ENCODE results near the gene FANK1. TPM values are rescaled to one million over a fixed set of nuclear protein-coding genes. Genes with fewer than 3 reads are reported as not detected.
A peak's percentile ranks its signal among the peaks of the same experiment; 100 is the strongest.
"Not testable (repeated sequence)": the region's sequence is repeated elsewhere in the genome, so short reads cannot be mapped to it uniquely, and the experiment has no call there.

Gene FANK1, protein sequence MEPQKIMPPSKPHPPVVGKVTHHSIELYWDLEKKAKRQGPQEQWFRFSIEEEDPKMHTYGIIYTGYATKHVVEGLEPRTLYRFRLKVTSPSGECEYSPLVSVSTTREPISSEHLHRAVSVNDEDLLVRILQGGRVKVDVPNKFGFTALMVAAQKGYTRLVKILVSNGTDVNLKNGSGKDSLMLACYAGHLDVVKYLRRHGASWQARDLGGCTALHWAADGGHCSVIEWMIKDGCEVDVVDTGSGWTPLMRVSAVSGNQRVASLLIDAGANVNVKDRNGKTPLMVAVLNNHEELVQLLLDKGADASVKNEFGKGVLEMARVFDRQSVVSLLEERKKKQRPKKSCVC
- polyA plus RNA-seq (2013): 12.6 and 13.7 TPM in 2 replicates

- peak within 1 kb of the TSS; percentile 53 for H3K14ac ChIP-seq (ENCODE audit: low read length)
- peak within 1 kb of the TSS; percentile 66 for H3K18ac ChIP-seq (ENCODE audit: low read length)
- H3K4ac ChIP-seq (ENCODE audit: low read depth, low read length): peak within 1 kb of the TSS; percentile 48
- H2AK5ac ChIP-seq (ENCODE audit: low read length); H3K23ac ChIP-seq (ENCODE audit: low read length); H2BK12ac ChIP-seq (ENCODE audit: low read length); H3K79me1 ChIP-seq (ENCODE audit: low read length); H3K4me1 ChIP-seq (ENCODE audit: control insufficient read depth in 1 of 2, insufficient read depth in 2 of 2, low read length in 2 of 2); H3K9me3 ChIP-seq (ENCODE audit: insufficient read depth, low read depth, low read length); H3K79me2 ChIP-seq (ENCODE audit: control insufficient read depth, insufficient read depth, low read length, poor library complexity); H3K27me3 ChIP-seq (ENCODE audit: insufficient read depth, low read length); H3K36me3 ChIP-seq (ENCODE audit: control insufficient read depth in 1 of 2, insufficient read depth in 2 of 2, low read length in 2 of 2): not testable (repeated sequence)
- H2AFZ ChIP-seq (ENCODE audit: insufficient read depth, low read length, poor library complexity): peak within 1 kb of the TSS; percentile 85
- H4K91ac ChIP-seq (ENCODE audit: low read depth, low read length): peak within 1 kb of the TSS; percentile 74
- peak within 1 kb of the TSS; percentile 89 for H3K4me3 ChIP-seq (ENCODE audit: low read depth, low read length)
- H3K9ac ChIP-seq (ENCODE audit: low read length): peak within 1 kb of the TSS; percentile 74
- H2BK5ac ChIP-seq (ENCODE audit: low read depth, low read length, poor library complexity): peak within 1 kb of the TSS; percentile 38
- H2BK120ac ChIP-seq (ENCODE audit: insufficient read depth, low read length, poor library complexity): peak within 1 kb of the TSS; percentile 7
- WGBS (ENCODE audit: extremely low coverage, insufficient coverage, insufficient read length): no CpG with 5 or more reads among the region's 106 CpGs
- DNase-seq: peak; percentile 76 to 96
- H3K27ac ChIP-seq (ENCODE audit: low read depth, low read length): peak within 1 kb of the TSS; percentile 71
- peak within 1 kb of the TSS; percentile 56 for H4K8ac ChIP-seq (ENCODE audit: low read depth, low read length)
- H4K12ac ChIP-seq (ENCODE audit: low read depth, low read length): peak within 1 kb of the TSS; percentile 20
- H3K4me2 ChIP-seq (ENCODE audit: low read length): peak within 1 kb of the TSS; percentile 66
Measured at GRCh38 chr10:125896088-125896934, at the start of gene FANK1. TSS of gene FANK1 (plus strand) at chr10:125896564. CDS start at chr10:125896643, 79 bp downstream.

GRCh38 chr10:125846894-125847293 is 49.5 kb upstream of the FANK1 start:
- H3K4me1 ChIP-seq (ENCODE audit: control insufficient read depth in 1 of 2, insufficient read depth in 2 of 2, low read length in 2 of 2): no peaks in the 10 kb centered on the region
- no peaks in the 10 kb centered on the region for H3K9me3 ChIP-seq (ENCODE audit: insufficient read depth, low read depth, low read length)
- H2BK12ac ChIP-seq (ENCODE audit: low read length): no peak overlapping the region
- no peak overlapping the region for H3K14ac ChIP-seq (ENCODE audit: low read length)
- no peak overlapping the region for H2AK5ac ChIP-seq (ENCODE audit: low read length)
- no peak overlapping the region for H2BK5ac ChIP-seq (ENCODE audit: low read depth, low read length, poor library complexity)
- H3K27me3 ChIP-seq (ENCODE audit: insufficient read depth, low read length): no peaks in the 10 kb centered on the region
- no peaks in the 10 kb centered on the region for H3K79me1 ChIP-seq (ENCODE audit: low read length)
- no peak overlapping the region for H4K91ac ChIP-seq (ENCODE audit: low read depth, low read length)
- no peak overlapping the region for H3K4me3 ChIP-seq (ENCODE audit: low read depth, low read length)
- no CpG with 5 or more reads among the region's 3 CpGs for WGBS (ENCODE audit: extremely low coverage, insufficient coverage, insufficient read length)
- H4K12ac ChIP-seq (ENCODE audit: low read depth, low read length): no peak overlapping the region
- H3K9ac ChIP-seq (ENCODE audit: low read length): no peak overlapping the region
- H3K23ac ChIP-seq (ENCODE audit: low read length): no peak overlapping the region
- peaks cover 27 to 49% of the 10 kb centered on the region in 2 experiments for H3K36me3 ChIP-seq (ENCODE audit: control insufficient read depth in 1 of 2, insufficient read depth in 2 of 2, low read length in 2 of 2)
- no peak overlapping the region for H3K4ac ChIP-seq (ENCODE audit: low read depth, low read length)
- no peak overlapping the region for H2BK120ac ChIP-seq (ENCODE audit: insufficient read depth, low read length, poor library complexity)
- H2AFZ ChIP-seq (ENCODE audit: insufficient read depth, low read length, poor library complexity): no peak overlapping the region
- H4K8ac ChIP-seq (ENCODE audit: low read depth, low read length): no peak overlapping the region
- no peak for DNase-seq
- no peak overlapping the region for H3K4me2 ChIP-seq (ENCODE audit: low read length)
- H3K79me2 ChIP-seq (ENCODE audit: control insufficient read depth, insufficient read depth, low read length, poor library complexity): no peaks in the 10 kb centered on the region
- no peak overlapping the region for H3K18ac ChIP-seq (ENCODE audit: low read length)
- no peak overlapping the region for H3K27ac ChIP-seq (ENCODE audit: low read depth, low read length)

GRCh38 chr10:125848371-125848770 is 48.0 kb upstream of the FANK1 start:
- H4K91ac ChIP-seq (ENCODE audit: low read depth, low read length): no peak overlapping the region
- no peak overlapping the region for H3K14ac ChIP-seq (ENCODE audit: low read length)
- no CpG with 5 or more reads among the region's 2 CpGs for WGBS (ENCODE audit: extremely low coverage, insufficient coverage, insufficient read length)
- no peak overlapping the region for H4K12ac ChIP-seq (ENCODE audit: low read depth, low read length)
- no peak overlapping the region for H4K8ac ChIP-seq (ENCODE audit: low read depth, low read length)
- no peak overlapping the region for H3K9ac ChIP-seq (ENCODE audit: low read length)
- H2AK5ac ChIP-seq (ENCODE audit: low read length): no peak overlapping the region
- H3K27ac ChIP-seq (ENCODE audit: low read depth, low read length): no peak overlapping the region
- H3K4me3 ChIP-seq (ENCODE audit: low read depth, low read length): no peak overlapping the region
- no peak overlapping the region for H3K23ac ChIP-seq (ENCODE audit: low read length)
- H2BK12ac ChIP-seq (ENCODE audit: low read length): no peak overlapping the region
- no peaks in the 10 kb centered on the region for H3K79me2 ChIP-seq (ENCODE audit: control insufficient read depth, insufficient read depth, low read length, poor library complexity)
- H2BK120ac ChIP-seq (ENCODE audit: insufficient read depth, low read length, poor library complexity): no peak overlapping the region
- H3K4me1 ChIP-seq (ENCODE audit: control insufficient read depth in 1 of 2, insufficient read depth in 2 of 2, low read length in 2 of 2): no peaks in the 10 kb centered on the region
- no peaks in the 10 kb centered on the region for H3K79me1 ChIP-seq (ENCODE audit: low read length)
- no peak overlapping the region for H2AFZ ChIP-seq (ENCODE audit: insufficient read depth, low read length, poor library complexity)
- H3K9me3 ChIP-seq (ENCODE audit: insufficient read depth, low read depth, low read length): peaks cover 2% of the 10 kb centered on the region
- no peak overlapping the region for H3K4me2 ChIP-seq (ENCODE audit: low read length)
- H3K36me3 ChIP-seq (ENCODE audit: control insufficient read depth in 1 of 2, insufficient read depth in 2 of 2, low read length in 2 of 2): peaks cover 25 to 53% of the 10 kb centered on the region in 2 experiments
- no peak for DNase-seq
- no peak overlapping the region for H3K4ac ChIP-seq (ENCODE audit: low read depth, low read length)
- H3K27me3 ChIP-seq (ENCODE audit: insufficient read depth, low read length): no peaks in the 10 kb centered on the region
- H2BK5ac ChIP-seq (ENCODE audit: low read depth, low read length, poor library complexity): no peak overlapping the region
- H3K18ac ChIP-seq (ENCODE audit: low read length): no peak overlapping the region

DNA sequence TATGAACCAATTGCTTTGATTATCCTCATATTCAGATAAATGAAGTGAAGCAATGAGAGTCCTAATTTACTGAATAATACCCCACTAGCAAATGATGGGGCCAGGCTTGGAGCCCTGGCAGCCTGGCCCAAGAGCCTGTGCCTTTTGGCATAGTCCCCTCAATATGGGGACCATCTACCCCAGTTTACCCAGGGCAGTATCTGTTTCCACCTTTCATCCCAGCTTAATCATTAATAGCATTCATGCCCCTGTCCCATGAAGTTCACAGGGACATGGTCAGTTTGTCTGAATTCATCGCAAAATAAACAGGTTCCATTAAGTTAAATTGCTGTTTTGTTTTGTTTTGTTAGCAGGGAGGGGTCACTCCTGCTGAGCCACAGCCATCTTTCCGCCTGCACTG is 47.5 kb upstream of the FANK1 start:
- Histone ChIP-seq H3K23ac (ENCODE audit: low read length) (no peak overlapping the region), H2AFZ (ENCODE audit: insufficient read depth, low read length, poor library complexity) (no peak overlapping the region), H3K79me2 (ENCODE audit: control insufficient read depth, insufficient read depth, low read length, poor library complexity) (no peaks in the 10 kb centered on the region), H3K36me3 (ENCODE audit: control insufficient read depth in 1 of 2, insufficient read depth in 2 of 2, low read length in 2 of 2) (peaks cover 22 to 50% of the 10 kb centered on the region in 2 experiments), H3K9ac (ENCODE audit: low read length) (no peak overlapping the region), H3K4me1 (ENCODE audit: control insufficient read depth in 1 of 2, insufficient read depth in 2 of 2, low read length in 2 of 2) (no peaks in the 10 kb centered on the region), H3K4ac (ENCODE audit: low read depth, low read length) (no peak overlapping the region), H4K8ac (ENCODE audit: low read depth, low read length) (no peak overlapping the region), H2BK120ac (ENCODE audit: insufficient read depth, low read length, poor library complexity) (no peak overlapping the region), H3K14ac (ENCODE audit: low read length) (no peak overlapping the region), H2BK12ac (ENCODE audit: low read length) (no peak overlapping the region), H2AK5ac (ENCODE audit: low read length) (no peak overlapping the region), H3K4me2 (ENCODE audit: low read length) (no peak overlapping the region), H3K27me3 (ENCODE audit: insufficient read depth, low read length) (no peaks in the 10 kb centered on the region), H4K91ac (ENCODE audit: low read depth, low read length) (no peak overlapping the region), H2BK5ac (ENCODE audit: low read depth, low read length, poor library complexity) (no peak overlapping the region), H3K79me1 (ENCODE audit: low read length) (no peaks in the 10 kb centered on the region), H3K4me3 (ENCODE audit: low read depth, low read length) (no peak overlapping the region), H4K12ac (ENCODE audit: low read depth, low read length) (no peak overlapping the region), H3K18ac (ENCODE audit: low read length) (no peak overlapping the region), H3K9me3 (ENCODE audit: insufficient read depth, low read depth, low read length) (peaks cover 2% of the 10 kb centered on the region), H3K27ac (ENCODE audit: low read depth, low read length) (no peak overlapping the region)
- no CpG with 5 or more reads among the region's 2 CpGs for WGBS (ENCODE audit: extremely low coverage, insufficient coverage, insufficient read length)
- DNase-seq: no peak

Measured in trophoblast cell (in vitro differentiated cells and primary cell).